PC-9 (cell line): Measurements from ENCODE around the gene PHB1. TPM values are rescaled to one million over a fixed set of nuclear protein-coding genes. Genes with fewer than 3 reads are reported as not detected.

Source experiments
- BruUV-seq: library from RNA; stranded (reverse); fragments of 400-500 nt; replicated peaks from 2 replicates; lab custom pipeline; 2021; lab: Mats Ljungman, UMichigan
- CTCF ChIA-PET: fragments of 300-600 bp; sonication (Branson Sonifier 250); formaldehyde crosslinking; loops from one replicate; lab custom pipeline; 2022; ENCODE audit warnings: antibody characterized with exemption; lab: Charles Lee
- POLR2A ChIA-PET: fragments of 300-600 bp; sonication (Branson Sonifier 250); formaldehyde crosslinking; loops from one replicate; lab custom pipeline; 2022; ENCODE audit warnings: antibody characterized with exemption; ENCODE audit not compliant: unreplicated experiment; lab: Charles Lee
- DNase-seq, 2 experiments: peaks; one replicate each; pipeline versions ENCODE4 v3.0.0 to v3.0.0-alpha.2; 2015 to 2022; ENCODE audit warnings: mixed read lengths in 1 of 2
- H2AFZ ChIP-seq: fragments of 200-600 bp; sonication (generic); 2 replicates; pipeline ENCODE4 v1.8.1; 2017; ENCODE audit warnings: antibody characterized with exemption
- H3F3A ChIP-seq: fragments of 200-600 bp; sonication (generic); 2 replicates; pipeline ENCODE4 v1.8.1; 2017; ENCODE audit warnings: antibody characterized with exemption, mild to moderate bottlenecking, low read depth; ENCODE audit not compliant: insufficient read depth
- H3K27ac ChIP-seq: fragments of 200-600 bp; sonication (generic); 2 replicates; pipeline ENCODE4 v1.6.1; 2016; ENCODE audit warnings: mixed run types
- H3K27me3 ChIP-seq: fragments of 200-600 bp; sonication (generic); 2 replicates; pipeline ENCODE4 v1.6.1; 2016; ENCODE audit warnings: low read depth, mixed run types; ENCODE audit not compliant: insufficient read depth
- H3K36me3 ChIP-seq: fragments of 200-600 bp; sonication (generic); 2 replicates; pipeline ENCODE4 v1.6.1; 2016; ENCODE audit warnings: low read depth, mixed run types
- H3K4me1 ChIP-seq: fragments of 200-600 bp; sonication (generic); replicated peaks from 2 replicates; pipeline ENCODE4 v1.6.1; 2016; ENCODE audit warnings: mixed run types; ENCODE audit not compliant: insufficient read depth
- H3K4me2 ChIP-seq: fragments of 200-600 bp; sonication (generic); 2 replicates; pipeline ENCODE4 v1.6.1; 2017; ENCODE audit warnings: mixed run types
- H3K4me3 ChIP-seq: fragments of 200-600 bp; sonication (generic); 2 replicates; pipeline ENCODE4 v1.6.1; 2016; ENCODE audit warnings: mixed run types
- H3K79me2 ChIP-seq: fragments of 200-600 bp; sonication (generic); 2 replicates; pipeline ENCODE4 v1.6.1; 2017; ENCODE audit warnings: low read depth, mixed run types
- H3K9me2 ChIP-seq: fragments of 200-600 bp; sonication (generic); 2 replicates; pipeline ENCODE4 v1.8.1; 2017; ENCODE audit warnings: mild to moderate bottlenecking; ENCODE audit not compliant: insufficient read depth
- H3K9me3 ChIP-seq: fragments of 200-600 bp; sonication (generic); 2 replicates; pipeline ENCODE4 v1.8.1; 2016; ENCODE audit warnings: low read depth; ENCODE audit not compliant: insufficient read depth
- H4K20me1 ChIP-seq: fragments of 200-600 bp; sonication (generic); 2 replicates; pipeline ENCODE4 v1.8.1; 2017; ENCODE audit not compliant: insufficient read depth
- EZH2 ChIP-seq: fragments of 200-600 bp; sonication (generic); IDR thresholded peaks from 2 replicates; pipeline ENCODE4 v1.8.0; 2017; ENCODE audit warnings: antibody characterized with exemption, low read depth
- intact Hi-C: fragments of 100-400 bp; cut with micrococcal nuclease; formaldehyde crosslinking; loops from one replicate; pipeline ENCODE4 v1.10.0; 2022; ENCODE audit not compliant: unreplicated experiment
- total RNA-seq: library from RNA; stranded (reverse); gene quantifications from 2 replicates; pipeline ENCODE4 v1.2.3, GENCODE V29; 2021
- TF ChIP-seq, protein P1 (sequence below): fragments of 200-600 bp; sonication (generic); conservative IDR thresholded peaks from 2 replicates; pipeline ENCODE4 v1.6.1; 2017; ENCODE audit warnings: mixed run types, antibody characterized with exemption, mild to moderate bottlenecking, moderate library complexity

PHB1 gene
- total RNA-seq, 1 experiment from 2014 or later = 244 TPM

DNA sequence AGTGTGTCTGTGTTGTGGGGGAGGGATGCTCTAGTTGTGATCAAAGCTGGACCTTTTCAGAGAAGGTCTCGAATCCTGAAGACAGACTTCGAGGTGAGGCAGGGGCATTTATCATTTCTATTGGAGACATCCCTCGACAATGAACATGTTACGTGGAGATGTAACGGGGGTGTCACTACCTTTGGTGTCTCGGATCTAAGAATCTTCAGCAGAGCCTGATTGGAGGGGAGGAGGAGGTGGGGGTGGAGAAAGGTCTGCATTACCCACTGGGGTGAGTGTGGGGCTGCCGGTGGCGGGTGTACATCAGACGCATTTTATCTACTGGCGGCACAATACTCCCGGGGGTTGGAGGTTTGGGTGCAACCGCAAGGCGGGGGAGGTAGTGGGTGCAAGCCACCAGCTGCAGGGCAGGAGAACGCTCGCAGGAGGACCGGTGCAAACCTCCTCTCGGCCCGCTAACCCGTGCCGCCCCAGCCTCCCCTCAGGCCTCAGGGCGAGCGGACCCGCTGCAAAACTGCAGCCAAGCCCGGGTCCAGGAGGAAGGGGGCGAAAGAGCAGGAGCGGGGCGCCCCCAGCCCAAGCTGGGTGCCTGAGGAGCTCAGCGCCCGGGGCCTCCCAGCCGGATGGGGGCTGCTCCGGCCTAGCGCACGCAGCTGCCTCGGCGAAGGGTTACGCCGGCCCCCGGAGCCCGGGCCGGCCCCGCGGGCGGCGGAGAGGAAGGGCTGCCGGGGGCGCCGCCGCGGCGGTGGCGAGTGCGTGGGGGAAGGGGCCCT, 53.4 kb downstream of the PHB1 start:
- H3K4me3 ChIP-seq = peak overlapping the region; percentile 84
- ChIA-PET CTCF (no interaction called here), POLR2A (no interaction called here)
- peaks cover 53% of the 10 kb centered on the region for H3K79me2 ChIP-seq
- H3K36me3 ChIP-seq = no peaks in the 10 kb centered on the region
- H3K9me2 ChIP-seq = no peaks in the 10 kb centered on the region
- no peaks in the 10 kb centered on the region for H3K9me3 ChIP-seq
- H3K4me1 ChIP-seq = peaks cover 34% of the 10 kb centered on the region
- no peaks in the 10 kb centered on the region for H3K27me3 ChIP-seq
- H2AFZ ChIP-seq = peak overlapping the region; percentile 84
- peak overlapping the region; percentile 98 for H3K4me2 ChIP-seq
- TF ChIP-seq, protein P1, sequence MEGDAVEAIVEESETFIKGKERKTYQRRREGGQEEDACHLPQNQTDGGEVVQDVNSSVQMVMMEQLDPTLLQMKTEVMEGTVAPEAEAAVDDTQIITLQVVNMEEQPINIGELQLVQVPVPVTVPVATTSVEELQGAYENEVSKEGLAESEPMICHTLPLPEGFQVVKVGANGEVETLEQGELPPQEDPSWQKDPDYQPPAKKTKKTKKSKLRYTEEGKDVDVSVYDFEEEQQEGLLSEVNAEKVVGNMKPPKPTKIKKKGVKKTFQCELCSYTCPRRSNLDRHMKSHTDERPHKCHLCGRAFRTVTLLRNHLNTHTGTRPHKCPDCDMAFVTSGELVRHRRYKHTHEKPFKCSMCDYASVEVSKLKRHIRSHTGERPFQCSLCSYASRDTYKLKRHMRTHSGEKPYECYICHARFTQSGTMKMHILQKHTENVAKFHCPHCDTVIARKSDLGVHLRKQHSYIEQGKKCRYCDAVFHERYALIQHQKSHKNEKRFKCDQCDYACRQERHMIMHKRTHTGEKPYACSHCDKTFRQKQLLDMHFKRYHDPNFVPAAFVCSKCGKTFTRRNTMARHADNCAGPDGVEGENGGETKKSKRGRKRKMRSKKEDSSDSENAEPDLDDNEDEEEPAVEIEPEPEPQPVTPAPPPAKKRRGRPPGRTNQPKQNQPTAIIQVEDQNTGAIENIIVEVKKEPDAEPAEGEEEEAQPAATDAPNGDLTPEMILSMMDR = no peak
- TF ChIP-seq EZH2 = no peak
- peak in 1 of 2 experiments; percentile 23 for DNase-seq
- peaks cover 39% of the 10 kb centered on the region for H4K20me1 ChIP-seq
- intact Hi-C loops = no loop called here
- peaks cover 9% of the 10 kb centered on the region; the same call in 1 of the 2 replicates for H3F3A ChIP-seq
- H3K27ac ChIP-seq = peak overlapping the region; percentile 31; the same call in 1 of the 2 replicates
- no TSS peak for BruUV-seq

DNA sequence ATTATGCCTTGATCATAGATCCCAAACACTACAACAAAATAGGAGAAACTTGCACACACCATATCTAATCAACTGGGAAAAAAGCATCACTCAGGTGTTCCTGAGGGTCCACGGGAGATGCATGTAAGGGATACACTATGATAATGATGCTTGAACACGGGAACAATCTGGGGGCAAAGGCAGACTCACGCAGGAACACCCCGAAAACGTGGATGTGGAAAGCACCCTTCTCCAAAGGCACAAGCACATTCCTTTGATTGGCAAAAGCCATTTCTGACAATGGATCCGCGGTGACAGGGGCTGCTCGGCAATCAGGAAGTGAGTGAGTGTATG, 53.9 kb downstream of the PHB1 start:
- Histone ChIP-seq H4K20me1 (peaks cover 42% of the 10 kb centered on the region), H3K79me2 (peaks cover 58% of the 10 kb centered on the region), H3K9me2 (no peaks in the 10 kb centered on the region), H3F3A (peaks cover 8% of the 10 kb centered on the region; the same call in 1 of the 2 replicates), H3K4me3 (peak overlapping the region; percentile 84), H3K9me3 (no peaks in the 10 kb centered on the region), H3K4me1 (peaks cover 34% of the 10 kb centered on the region), H2AFZ (peak overlapping the region; percentile 84), H3K27ac (peak overlapping the region; percentile 16; the same call in 1 of the 2 replicates), H3K27me3 (no peaks in the 10 kb centered on the region), H3K4me2 (peak overlapping the region; percentile 98), H3K36me3 (no peaks in the 10 kb centered on the region)
- TF ChIP-seq EZH2 = no peak
- TF ChIP-seq, protein P1 = no peak
- ChIA-PET CTCF (no interaction called here), POLR2A (no interaction called here)
- intact Hi-C loops = no loop called here
- BruUV-seq = no TSS peak
- peak; percentile 20 to 69 for DNase-seq

DNA sequence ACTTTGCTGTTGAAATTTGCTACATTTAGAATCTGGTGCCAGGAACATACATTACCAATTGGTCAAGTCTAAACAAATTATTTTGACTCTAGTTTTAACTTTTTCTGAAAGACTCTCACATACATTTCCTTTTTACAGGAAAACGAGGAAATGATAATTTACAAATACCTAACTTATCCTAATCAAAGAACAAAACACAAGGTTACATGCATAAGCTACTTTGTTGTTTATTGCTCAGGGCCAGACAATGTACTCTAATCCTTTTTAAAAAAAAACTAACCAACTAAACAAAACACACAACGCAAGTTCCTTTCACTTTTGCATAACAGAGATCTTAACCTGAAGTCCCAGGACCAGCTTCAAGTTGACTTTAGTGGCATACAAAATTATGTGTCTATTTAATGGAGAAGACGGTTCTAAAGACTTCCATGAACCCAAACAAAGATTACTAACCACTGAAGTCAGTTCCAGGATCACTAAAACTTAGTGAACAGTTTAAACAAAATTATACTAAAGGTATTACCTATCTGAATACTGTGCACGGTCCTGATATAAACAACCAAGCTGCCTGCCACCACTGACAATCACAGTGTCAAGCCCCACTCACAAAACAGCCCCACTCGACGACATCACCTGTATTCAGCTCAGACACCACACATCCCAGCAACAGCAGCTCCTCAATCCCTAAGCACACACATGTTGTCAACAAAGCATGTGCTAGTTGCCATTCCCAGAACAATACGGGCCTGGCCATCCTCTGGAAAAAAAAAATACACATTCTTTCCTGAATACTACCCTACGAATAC, 54.5 kb downstream of the PHB1 start:
- no peaks in the 10 kb centered on the region for H3K9me2 ChIP-seq
- intact Hi-C loops = no loop called here
- peak overlapping the region; percentile 16; the same call in 1 of the 2 replicates for H3K27ac ChIP-seq

More for the DNA sequence above, 54.5 kb downstream of the PHB1 start:
- Histone ChIP-seq H3K9me3 (no peaks in the 10 kb centered on the region), H2AFZ (peak overlapping the region; percentile 84; the same call in 1 of the 2 replicates), H4K20me1 (peaks cover 45% of the 10 kb centered on the region), H3K4me1 (peaks cover 34% of the 10 kb centered on the region), H3K4me2 (peak overlapping the region; percentile 98), H3K4me3 (peak overlapping the region; percentile 84), H3K79me2 (peaks cover 64% of the 10 kb centered on the region), H3F3A (peaks cover 4% of the 10 kb centered on the region; the same call in 1 of the 2 replicates), H3K27me3 (no peaks in the 10 kb centered on the region), H3K36me3 (no peaks in the 10 kb centered on the region)
- no peak for TF ChIP-seq EZH2
- TF ChIP-seq, protein P1 = no peak
- ChIA-PET POLR2A (interaction anchor here (0.7 to 0.8 kb wide), 2 partner anchors 35 to 428 kb away, joined by 3 to 7 read pairs; partner anchors contain the start of gene KAT7), CTCF (interaction anchor here (0.6 kb wide), 1 partner anchor 17 kb away, joined by 4 read pairs; no protein-coding TSS in a partner anchor)
- TSS peak; percentile 49 for BruUV-seq
- DNase-seq = no peak
